OCI-LY7 (cell line): ENCODE measurements around the gene NFE2L1. TPM values are rescaled to one million over a fixed set of nuclear protein-coding genes. Genes with fewer than 3 reads are reported as not detected.

Source experiments
- BruUV-seq: library from RNA; stranded (reverse); fragments of 400-500 nt; replicated peaks from 2 replicates; lab custom pipeline; 2021; lab: Mats Ljungman, UMichigan
- CTCF ChIA-PET: fragments of 300-600 bp; sonication (Branson Sonifier 250); formaldehyde crosslinking; loops from one replicate; lab custom pipeline; 2022; ENCODE audit warnings: antibody characterized with exemption; ENCODE audit not compliant: unreplicated experiment; lab: Charles Lee
- POLR2A ChIA-PET: fragments of 300-600 bp; sonication (Branson Sonifier 250); formaldehyde crosslinking; loops from one replicate; lab custom pipeline; 2022; ENCODE audit warnings: antibody characterized with exemption; lab: Charles Lee
- DNase-seq: peaks from one replicate; pipeline ENCODE4 v3.0.0-alpha.2; 2015; ENCODE audit warnings: low spot score
- H2AFZ ChIP-seq: fragments of 200-600 bp; sonication (generic), shearing (Covaris generic); 2 replicates; pipeline ENCODE4 v1.6.1; 2014; ENCODE audit warnings: mild to moderate bottlenecking, antibody characterized with exemption, low read length, moderate library complexity
- H3K27ac ChIP-seq: fragments of 200-600 bp; sonication (generic); 2 replicates; pipeline ENCODE4 v1.5.1; 2014; ENCODE audit warnings: mixed run types, low read depth, mild to moderate bottlenecking, moderate library complexity, low read length, inconsistent platforms; ENCODE audit not compliant: poor library complexity, severe bottlenecking
- H3K36me3 ChIP-seq: fragments of 200-600 bp; sonication (generic); 2 replicates; pipeline ENCODE4 v1.6.1; 2014; ENCODE audit warnings: mild to moderate bottlenecking, antibody characterized with exemption, low read length, moderate library complexity, mixed read lengths; ENCODE audit not compliant: insufficient read depth
- H3K4me1 ChIP-seq: fragments of 200-600 bp; sonication (generic); 2 replicates; pipeline ENCODE4 v1.5.1; 2014; ENCODE audit warnings: mild to moderate bottlenecking, low read length; ENCODE audit not compliant: insufficient read depth, poor library complexity, severe bottlenecking
- H3K4me2 ChIP-seq: fragments of 200-600 bp; sonication (generic); 2 replicates; pipeline ENCODE4 v1.6.1; 2014; ENCODE audit warnings: mild to moderate bottlenecking, low read length
- H3K4me3 ChIP-seq: fragments of 200-600 bp; sonication (generic); 2 replicates; pipeline ENCODE4 v1.5.1; 2014; ENCODE audit warnings: mild to moderate bottlenecking, low read depth, low read length; ENCODE audit not compliant: poor library complexity, severe bottlenecking
- H3K79me2 ChIP-seq: fragments of 200-600 bp; sonication (generic); 2 replicates; pipeline ENCODE4 v1.6.1; 2016; ENCODE audit warnings: low read depth, mild to moderate bottlenecking, low read length, moderate library complexity, mixed read lengths; ENCODE audit not compliant: insufficient read depth
- H3K9me2 ChIP-seq: fragments of 200-600 bp; sonication (generic); 2 replicates; pipeline ENCODE4 v1.6.1; 2016; ENCODE audit warnings: mild to moderate bottlenecking, low read length, mixed read lengths; ENCODE audit not compliant: insufficient read depth
- H3K9me3 ChIP-seq: fragments of 200-600 bp; sonication (generic); 2 replicates; pipeline ENCODE4 v1.6.1; 2014; ENCODE audit warnings: mild to moderate bottlenecking, mixed run types, low read length, mixed read lengths
- H4K20me1 ChIP-seq: fragments of 200-600 bp; sonication (generic); 2 replicates; pipeline ENCODE4 v1.6.1; 2014; ENCODE audit warnings: mild to moderate bottlenecking, antibody characterized with exemption, low read length, moderate library complexity, mixed read lengths; ENCODE audit not compliant: insufficient read depth
- CTCF ChIP-seq: fragments of 200-600 bp; sonication (generic); conservative IDR thresholded peaks from 2 replicates; pipeline ENCODE4 v1.5.1; 2014; ENCODE audit warnings: mild to moderate bottlenecking, antibody characterized with exemption, low read length, moderate library complexity, mixed read lengths
- EZH2phosphoT487 ChIP-seq: fragments of 200-600 bp; sonication (generic); IDR thresholded peaks from 2 replicates; pipeline ENCODE4 v1.6.1; 2018; ENCODE audit warnings: low read depth, borderline replicate concordance, mild to moderate bottlenecking, mixed run types, antibody characterized with exemption, low read length, moderate library complexity, mixed read lengths
- intact Hi-C: fragments of 100-400 bp; cut with micrococcal nuclease; formaldehyde crosslinking; loops from one replicate; pipeline ENCODE4 v1.10.0; 2022; ENCODE audit not compliant: unreplicated experiment
- total RNA-seq, 2 experiments: library from RNA; depleted of rRNA in 1 of 2; stranded (reverse); fragments of >200 nt in 1 of 2; shearing (Covaris generic) in 1 of 2; gene quantifications; 2 replicates each; pipeline ENCODE4 v1.2.3, GENCODE V29; 2014 to 2022

Gene NFE2L1
- total RNA-seq, 2 experiments from 2014 or later = 42.3 to 106 TPM

- CTCF ChIA-PET = no interaction called here
- Histone ChIP-seq H3K36me3 (peaks cover 95% of the 10 kb centered on the region), H3K4me3 (no peak overlapping the region), H3K9me2 (no peaks in the 10 kb centered on the region), H3K9me3 (no peaks in the 10 kb centered on the region), H3K4me1 (no peaks in the 10 kb centered on the region), H3K27ac (no peak overlapping the region), H2AFZ (no peak overlapping the region), H3K79me2 (no peaks in the 10 kb centered on the region), H4K20me1 (no peaks in the 10 kb centered on the region), H3K4me2 (no peak overlapping the region)
- no TSS peak for BruUV-seq
- POLR2A ChIA-PET = interaction anchor here (1.5 kb wide), 1 partner anchor 14 kb away, joined by 4 read pairs; the partner anchor contains the start of gene NFE2L1
- intact Hi-C loops = no loop called here
- DNase-seq = no peak
- TF ChIP-seq EZH2phosphoT487 (no peak), CTCF (no peak)
These were observed 14.1 kb downstream of the NFE2L1 start for GRCh38 chr17:48062273-48062672.

GRCh38 chr17:48064638-48065037 is 16.5 kb downstream of the NFE2L1 start:
- Histone ChIP-seq H3K9me3 (no peaks in the 10 kb centered on the region), H3K27ac (no peak overlapping the region), H2AFZ (no peak overlapping the region), H3K4me1 (no peaks in the 10 kb centered on the region), H3K36me3 (peaks cover 89% of the 10 kb centered on the region), H4K20me1 (no peaks in the 10 kb centered on the region), H3K4me2 (no peak overlapping the region), H3K79me2 (no peaks in the 10 kb centered on the region), H3K4me3 (no peak overlapping the region), H3K9me2 (no peaks in the 10 kb centered on the region)
- DNase-seq = no peak
- ChIA-PET POLR2A (interaction anchor here (1.3 kb wide), 1 partner anchor 8 kb away, joined by 4 read pairs; no protein-coding TSS in a partner anchor), CTCF (interaction anchor here (1.6 kb wide), 1 partner anchor 13 kb away, joined by 4 read pairs; no protein-coding TSS in a partner anchor)
- intact Hi-C loops = no loop called here
- BruUV-seq = no TSS peak
- no peak for TF ChIP-seq CTCF
- TF ChIP-seq EZH2phosphoT487 = no peak

GRCh38 chr17:48066192-48066591 is 18.0 kb downstream of the NFE2L1 start:
- H3K9me3 ChIP-seq = no peaks in the 10 kb centered on the region
- H3K36me3 ChIP-seq = peaks cover 89% of the 10 kb centered on the region
- H3K79me2 ChIP-seq = no peaks in the 10 kb centered on the region
- H3K4me1 ChIP-seq = no peaks in the 10 kb centered on the region
- TF ChIP-seq CTCF (no peak), EZH2phosphoT487 (no peak)
- no peak for DNase-seq
- H3K4me2 ChIP-seq = no peak overlapping the region
- no TSS peak for BruUV-seq
- POLR2A ChIA-PET = no interaction called here
- H3K9me2 ChIP-seq = no peaks in the 10 kb centered on the region
- intact Hi-C loops = no loop called here
- H3K27ac ChIP-seq = no peak overlapping the region
- H3K4me3 ChIP-seq = no peak overlapping the region
- no peaks in the 10 kb centered on the region for H4K20me1 ChIP-seq
- H2AFZ ChIP-seq = no peak overlapping the region
- CTCF ChIA-PET = no interaction called here
